GM18868 (cell line): ENCODE measurements around the gene RSBN1L.
"Not testable (repeated sequence)": the region's sequence is repeated elsewhere in the genome, so short reads cannot be mapped to it uniquely, and the experiment has no call there.

Experiments
- ATAC-seq: cut with Tn5 transposase; IDR thresholded peaks from one replicate; pipeline ENCODE4 v1.9.1; 2021; ENCODE audit warnings: mild to moderate bottlenecking, moderate library complexity; ENCODE audit not compliant: unreplicated experiment

The RSBN1L gene

GRCh38 chr7:77765906-77766800 is 69.9 kb downstream of the RSBN1L start:
- no peak for ATAC-seq

- no peak for ATAC-seq
Measured at GRCh38 chr7:77766801-77767605, 70.7 kb downstream of the RSBN1L start.

- ATAC-seq: no peak
Measured at GRCh38 chr7:77770316-77770715, 74.1 kb downstream of the RSBN1L start.

DNA sequence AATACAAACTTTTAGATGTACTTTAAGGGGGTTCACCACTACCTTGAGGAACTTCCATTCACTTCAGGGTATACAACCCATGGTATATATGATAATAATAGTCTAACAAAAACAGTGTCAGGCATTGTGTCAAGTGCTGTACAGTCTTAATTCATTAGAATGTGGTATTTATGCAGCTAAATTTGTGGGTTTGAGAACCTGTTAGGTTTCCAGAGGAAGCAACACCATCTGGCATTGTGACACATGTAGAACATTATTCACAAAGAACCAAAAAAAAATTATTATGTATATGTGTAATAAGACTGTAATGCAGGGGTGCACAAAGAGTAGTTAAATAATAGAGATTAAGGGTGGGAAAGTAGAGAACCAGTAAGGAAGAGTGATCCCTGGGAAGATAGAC is 75.6 kb downstream of the RSBN1L start:
- ATAC-seq: no peak

DNA sequence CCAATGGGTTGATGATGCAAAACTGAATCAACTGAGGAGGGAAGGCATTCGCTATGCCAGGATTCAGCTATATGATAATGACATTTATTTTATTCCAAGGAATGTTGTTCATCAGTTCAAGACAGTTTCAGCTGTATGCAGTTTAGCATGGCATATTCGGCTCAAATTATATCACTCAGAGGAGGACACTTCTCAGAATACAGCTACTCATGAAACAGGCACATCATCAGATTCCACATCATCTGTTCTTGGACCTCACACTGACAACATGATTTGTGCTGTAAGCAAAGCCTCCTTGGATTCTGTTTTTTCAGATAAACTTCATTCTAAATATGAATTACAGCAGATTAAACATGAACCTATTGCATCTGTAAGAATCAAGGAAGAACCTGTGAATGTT is 82.3 kb downstream of the RSBN1L start:
- ATAC-seq: no peak

DNA sequence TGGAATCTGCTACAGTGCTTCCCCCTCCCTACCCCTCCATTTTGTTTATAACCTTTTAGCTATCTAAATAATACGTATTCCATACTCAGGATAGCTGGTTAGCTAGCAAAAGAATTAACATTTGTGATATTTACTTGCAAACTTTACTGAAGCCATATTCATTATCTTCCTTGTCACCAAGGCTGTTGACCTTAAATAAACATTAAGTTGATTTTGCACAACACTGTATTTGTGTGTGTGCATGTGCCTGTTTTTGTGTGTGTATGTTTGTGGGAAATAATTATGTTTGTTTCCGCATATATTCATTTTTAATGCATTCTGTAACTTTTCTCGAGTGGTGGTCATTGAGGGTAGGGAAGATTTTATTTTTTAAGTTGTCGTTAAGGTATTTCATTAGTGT is 86.1 kb downstream of the RSBN1L start:
- ATAC-seq: no peak

DNA sequence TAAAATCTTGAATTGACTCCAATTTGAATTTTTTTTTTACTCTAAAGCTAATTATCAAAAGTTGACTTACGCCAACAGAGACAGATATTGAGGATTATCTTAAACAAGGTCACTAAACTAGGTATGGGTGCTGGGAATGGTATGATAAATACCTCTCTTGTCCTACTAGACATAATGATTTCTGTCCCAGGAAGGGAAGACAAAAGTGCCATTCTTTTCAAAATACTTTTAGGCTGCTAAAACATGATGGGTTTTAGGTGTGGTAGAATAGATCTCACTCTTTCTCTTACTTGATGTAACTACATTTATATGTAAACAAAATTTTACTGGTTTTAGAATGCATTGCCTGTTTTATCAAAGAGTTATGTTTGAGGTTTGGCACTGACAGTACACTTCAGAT is 86.9 kb downstream of the RSBN1L start:
- no peak for ATAC-seq

DNA sequence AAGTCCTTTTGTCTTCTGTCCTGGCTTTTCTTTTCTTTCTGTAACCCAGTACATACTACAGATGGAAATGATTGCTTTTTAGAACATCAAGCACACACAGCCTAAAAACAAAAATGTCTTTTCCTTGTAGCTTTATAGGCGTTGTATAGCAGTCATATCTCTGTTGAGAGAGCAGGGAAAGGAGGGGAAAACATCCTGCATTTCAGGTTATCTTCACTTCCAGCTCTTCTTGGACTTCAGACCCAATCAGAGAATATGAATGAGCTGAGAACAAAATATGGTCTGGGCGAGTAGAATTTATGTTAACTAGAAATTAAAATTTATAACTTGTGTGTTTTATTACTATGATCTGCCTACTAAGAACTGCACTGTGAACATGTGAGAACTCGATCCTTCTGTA is 87.3 kb downstream of the RSBN1L start:
- no peak for ATAC-seq

DNA sequence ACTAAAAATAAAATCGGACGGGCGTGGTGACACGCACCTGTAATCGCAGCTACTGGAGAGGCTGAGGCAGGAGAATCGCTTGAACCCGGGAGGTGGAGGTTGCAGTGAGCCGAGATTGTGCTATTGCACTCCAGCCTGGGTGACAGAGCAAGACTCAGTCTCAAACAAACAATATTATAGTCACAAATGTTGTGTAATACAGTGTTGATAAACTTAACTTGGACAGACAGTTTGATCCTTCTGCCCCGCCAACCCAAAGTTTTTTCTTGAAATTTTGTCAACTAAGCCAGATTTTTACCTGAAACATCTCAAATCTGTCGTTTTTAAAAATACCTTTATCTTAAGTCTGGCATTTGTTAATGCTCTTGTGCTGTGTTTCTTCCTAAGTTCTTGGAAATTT is 88.2 kb downstream of the RSBN1L start:
- not testable (repeated sequence) for ATAC-seq

DNA sequence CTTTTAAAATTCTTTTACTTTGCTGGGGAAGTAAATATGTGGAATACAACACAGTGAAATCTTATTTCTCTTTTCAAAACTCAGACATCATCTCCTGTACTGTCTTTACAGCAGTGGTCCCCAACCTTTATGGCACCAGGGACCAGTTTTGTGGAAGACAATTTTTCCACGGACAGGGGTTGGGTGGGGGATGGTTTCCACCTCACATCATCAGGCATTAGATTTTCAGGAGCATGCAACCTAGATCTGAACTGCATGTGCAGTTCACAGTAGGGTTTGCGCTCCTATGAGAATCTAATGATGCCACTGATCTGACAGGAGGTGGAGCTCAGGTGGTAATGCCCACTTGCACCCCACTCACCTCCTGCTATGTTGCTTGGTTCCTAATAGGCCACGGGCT is 89.8 kb downstream of the RSBN1L start:
- no peak for ATAC-seq

- ATAC-seq: no peak
Measured at GRCh38 chr7:77786741-77787140, 90.5 kb downstream of the RSBN1L start.

DNA sequence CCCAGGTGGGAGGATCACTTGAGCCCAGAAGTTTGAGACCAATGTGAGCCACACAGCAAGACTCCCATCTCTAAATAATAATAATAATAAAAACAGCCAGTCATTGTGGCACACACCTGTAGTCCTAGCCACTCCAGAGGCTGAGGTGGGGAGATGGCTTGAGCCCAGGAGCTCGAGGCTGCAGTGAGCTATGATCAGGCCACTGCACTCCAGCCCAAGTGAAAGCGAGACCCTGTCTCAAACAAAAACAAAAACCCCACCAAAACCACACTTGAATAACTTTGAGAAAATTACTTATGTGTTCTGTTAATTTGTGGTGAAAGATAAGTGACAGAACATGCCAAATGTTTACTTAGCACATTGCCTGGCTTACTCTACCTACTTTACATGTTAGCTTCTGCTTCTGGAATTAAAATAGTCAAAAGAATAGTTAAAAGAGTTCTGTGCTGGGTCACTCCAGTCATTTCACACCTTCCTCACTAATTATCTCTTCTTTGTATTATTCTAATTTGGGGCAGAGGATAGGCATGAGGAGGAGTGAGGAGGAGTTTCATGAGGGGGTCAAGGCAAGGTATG is 92.2 kb downstream of the RSBN1L start:
- peak; percentile 64 for ATAC-seq

DNA sequence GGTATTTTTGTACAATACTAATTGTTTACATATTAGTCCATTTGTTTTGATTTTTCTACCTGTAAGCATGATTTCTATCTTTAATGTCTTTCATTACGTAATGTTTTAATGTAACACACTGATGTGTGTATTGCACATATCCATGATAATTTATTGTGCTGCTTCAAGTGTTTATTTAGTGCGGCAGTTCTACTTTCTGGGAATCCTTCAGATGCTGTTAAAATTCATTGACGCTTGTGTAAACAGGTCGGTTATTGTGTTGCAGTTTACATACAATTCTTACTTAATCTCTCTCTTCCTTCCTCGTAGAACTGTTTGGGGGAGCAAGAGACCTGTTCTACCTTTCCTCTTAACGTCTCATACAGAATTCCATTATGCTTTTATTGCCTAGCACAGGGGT is 95.1 kb downstream of the RSBN1L start:
- ATAC-seq: no peak

- ATAC-seq: no peak
Measured at GRCh38 chr7:77791956-77792355, 95.7 kb downstream of the RSBN1L start.

- no peak for ATAC-seq
Measured at GRCh38 chr7:77794000-77794399, 97.7 kb downstream of the RSBN1L start.

DNA sequence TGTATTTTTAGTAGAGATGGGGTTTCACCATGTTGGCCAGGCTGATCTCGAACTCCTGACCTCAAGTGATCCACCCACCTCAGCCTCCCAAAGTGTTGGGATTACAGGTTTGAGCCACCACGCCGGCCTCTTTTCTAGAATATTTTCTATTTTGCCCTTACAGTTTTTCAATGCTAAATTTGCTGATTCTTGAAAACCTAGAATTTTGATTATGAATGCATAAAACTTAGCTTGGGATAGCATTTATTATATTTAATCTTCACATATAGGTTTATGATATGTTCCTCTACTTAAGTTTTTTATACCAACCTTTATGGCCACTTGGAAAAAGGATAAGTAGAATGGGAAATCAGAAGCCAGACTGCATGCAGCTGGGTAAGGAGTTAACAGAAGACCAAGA is 99.8 kb downstream of the RSBN1L start:
- no peak for ATAC-seq

DNA sequence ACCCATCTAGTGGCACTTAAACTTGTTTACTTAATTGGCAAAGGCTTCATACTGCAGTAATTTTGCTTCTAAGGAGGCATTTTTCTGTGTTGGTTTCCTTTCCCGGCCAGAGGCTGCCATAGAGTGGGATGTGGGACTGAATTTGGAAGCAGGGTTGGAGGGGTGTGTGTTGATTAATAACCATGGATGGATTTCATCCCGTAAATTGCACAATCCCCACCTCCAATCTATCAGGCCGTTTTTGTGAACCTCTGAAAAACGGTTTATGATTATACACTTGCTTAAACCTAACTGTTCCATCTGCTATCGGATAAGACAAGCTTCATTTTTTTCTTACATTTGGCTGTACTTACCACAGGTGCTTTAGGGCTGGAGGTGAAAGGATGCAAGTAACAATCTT is 100.7 kb downstream of the RSBN1L start:
- ATAC-seq: no peak

DNA sequence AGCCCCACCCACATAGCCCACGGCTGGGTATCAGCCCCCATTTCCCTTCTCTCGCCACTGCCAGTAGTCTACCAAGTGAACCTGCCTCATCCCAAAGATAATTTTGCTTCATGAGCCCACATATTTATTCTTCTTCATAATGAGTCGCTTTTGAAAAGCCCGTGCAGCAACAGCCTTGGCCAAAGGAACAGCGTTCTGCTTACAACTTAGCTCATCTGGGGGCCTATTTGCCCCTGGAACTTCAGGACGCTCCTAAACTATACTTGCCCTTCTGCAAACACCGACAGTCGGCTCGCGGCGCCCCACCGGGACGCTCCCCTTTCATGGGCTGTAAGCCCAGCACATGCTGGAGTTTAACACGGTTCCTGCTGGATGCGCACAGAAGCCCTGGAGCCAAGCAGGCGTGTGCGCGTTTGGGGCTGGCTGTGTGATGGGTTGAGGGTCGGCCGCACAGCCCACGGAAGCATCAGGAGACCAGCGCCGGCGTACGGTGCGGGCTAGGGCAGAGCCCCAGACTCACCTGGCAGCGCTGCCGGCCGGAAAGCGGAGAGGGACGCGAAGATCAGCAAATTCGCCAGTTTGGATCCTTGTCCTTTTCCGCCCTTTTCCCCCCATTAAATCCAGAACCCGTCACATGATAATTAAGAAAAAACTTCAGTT is 101.6 kb downstream of the RSBN1L start:
- peak; percentile 28 for ATAC-seq

DNA sequence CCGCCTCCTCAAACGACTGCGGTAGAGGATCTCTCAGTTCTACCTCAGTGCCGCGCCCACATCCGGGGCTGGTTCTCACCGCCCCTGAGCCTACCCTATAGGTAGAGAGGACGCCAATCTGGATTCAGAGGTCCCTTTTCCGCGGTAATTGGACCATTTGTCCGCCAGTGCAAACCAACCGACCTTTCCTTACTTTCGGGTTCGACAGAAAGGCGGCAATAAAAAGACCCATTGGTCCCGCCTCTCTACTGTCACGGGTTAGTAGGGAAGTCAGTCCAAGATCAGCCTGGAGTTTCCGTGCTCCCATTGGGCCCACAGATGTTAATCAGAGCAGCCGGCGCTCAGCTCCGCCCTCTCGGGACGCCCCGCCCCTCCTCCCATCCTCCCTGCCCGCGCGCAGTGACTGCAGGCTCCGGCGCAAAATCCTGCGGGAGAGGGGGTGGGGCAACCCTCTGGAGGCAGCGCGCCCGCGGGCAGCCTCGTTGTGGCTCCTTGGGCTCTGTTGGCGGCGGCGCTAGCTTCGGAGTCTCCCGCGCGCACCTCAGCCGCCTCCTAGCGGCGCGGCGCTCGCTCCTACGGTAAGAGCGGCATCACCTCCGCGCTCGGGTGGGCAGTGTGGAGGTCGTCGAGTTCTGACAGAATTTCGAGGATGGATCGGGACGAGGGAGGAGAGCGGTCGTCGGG is 102.3 kb downstream of the RSBN1L start, which contains the start of the genes PHTF2 and TMEM60:
TSS of gene PHTF2 (plus strand) at position 380 of the 684 bp plus-strand sequence.
TSS of gene TMEM60 (minus strand) at position 41 of the 684 bp plus-strand sequence. CDS start 4,061 bp downstream, outside the sequence.
- peak; percentile 91 for ATAC-seq
